Omental fat pad (tissue), 4 donors: Measurements from ENCODE around the gene KCTD16. TPM values are rescaled to one million over a fixed set of nuclear protein-coding genes. Genes with fewer than 3 reads are reported as not detected.

ENCODE experiments used
- ATAC-seq: fragments of 150-250 bp; one replicate; pipeline ENCODE4 v1.9.1; 2016; ENCODE audit warnings: mild to moderate bottlenecking, moderate library complexity; ENCODE audit not compliant: low FRiP score
- DNase-seq: peaks from one replicate; pipeline ENCODE4 v3.0.0-alpha.2; 2019; ENCODE audit warnings: low spot score
- CTCF ChIP-seq, 3 donors: fragments of 450-650 bp; IDR thresholded peaks; one replicate each; pipeline ENCODE4 v1.5.1; 2016 to 2017; ENCODE audit warnings: antibody characterized with exemption in 3 of 3, mild to moderate bottlenecking in 3 of 3, moderate library complexity in 2 of 3
- total RNA-seq, 4 donors: library from RNA; depleted of rRNA; stranded (reverse); fragments of >200 nt; gene quantifications; one replicate each; pipeline ENCODE4 v1.1.0, GENCODE V29; 2016

Gene KCTD16
- total RNA-seq, 4 donors from 2014 or later, result 0.09 to 0.19 (median 0.16) TPM; not detected in 1

GRCh38 chr5:144438237-144438636, 267.6 kb downstream of the KCTD16 start:
- no peak for ATAC-seq
- no peak for TF ChIP-seq CTCF (IDR thresholded peaks at IDR 0.05)
- no peak for DNase-seq

- ATAC-seq, result no peak
- TF ChIP-seq CTCF (IDR thresholded peaks at IDR 0.05), result no peak
These were observed 277.8 kb downstream of the KCTD16 start for GRCh38 chr5:144448457-144448856.

GRCh38 chr5:144451187-144451973, 280.7 kb downstream of the KCTD16 start:
- TF ChIP-seq CTCF (IDR thresholded peaks at IDR 0.05), result no peak
- DNase-seq, result no peak
- ATAC-seq, result no peak

More at GRCh38 chr5:144448457-144448856, 277.8 kb downstream of the KCTD16 start:
- no peak for DNase-seq

GRCh38 chr5:144453753-144454152, 283.1 kb downstream of the KCTD16 start:
- no peak for ATAC-seq
- no peak for TF ChIP-seq CTCF (IDR thresholded peaks at IDR 0.05)
- DNase-seq, result no peak

- ATAC-seq (no peak), DNase-seq (no peak)
- TF ChIP-seq CTCF (IDR thresholded peaks at IDR 0.05), result no peak
These were observed 286.5 kb downstream of the KCTD16 start for GRCh38 chr5:144457160-144457559.

- DNase-seq (no peak), ATAC-seq (no peak)
- TF ChIP-seq CTCF (IDR thresholded peaks at IDR 0.05), result no peak
These were observed 287.5 kb downstream of the KCTD16 start for GRCh38 chr5:144458216-144458615.

- DNase-seq (no peak), ATAC-seq (no peak)
- TF ChIP-seq CTCF (IDR thresholded peaks at IDR 0.05), result no peak
These were observed 289.9 kb downstream of the KCTD16 start for GRCh38 chr5:144460600-144460999.
